Gastroesophageal sphincter (tissue), 3 donors: ENCODE results near the gene EGFR.

Experiments
- POLR2AphosphoS5 ChIP-seq: sonication (generic); formaldehyde crosslinking; IDR thresholded peaks from one replicate; pipeline ENCODE4 v1.6.1; 2017; ENCODE audit warnings: antibody characterized with exemption
- TF ChIP-seq, protein P1 (sequence below), 4 experiments: fragments of 200-600 bp in 2 of 4; fragments of 450-650 bp in 2 of 4; sonication (generic) in 1 of 4; IDR thresholded peaks; one replicate each; pipeline ENCODE4 v1.5.1; 2017 to 2019; ENCODE audit warnings: antibody characterized with exemption in 4 of 4, mild to moderate bottlenecking in 2 of 4, moderate library complexity in 2 of 4

DNA sequence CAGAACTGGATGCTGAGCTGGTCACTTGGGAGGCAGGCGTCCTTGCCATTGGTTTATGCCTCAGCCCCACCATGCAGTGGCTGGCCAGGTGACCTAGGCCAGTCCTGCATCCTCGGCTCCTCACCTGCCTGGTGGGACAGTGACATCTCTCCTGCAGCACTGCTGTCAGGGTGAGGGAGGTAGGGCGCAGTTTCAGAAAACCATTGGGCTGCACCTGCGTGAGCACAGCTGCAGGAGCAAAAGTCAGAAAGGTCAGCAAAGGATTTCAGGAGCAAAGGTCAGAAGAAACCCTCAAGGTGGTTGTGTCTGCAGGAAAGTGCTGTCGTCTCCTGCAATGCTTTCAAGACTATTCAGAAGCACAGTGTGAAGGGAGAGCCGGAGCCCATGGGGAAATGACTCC is 48.1 kb downstream of the EGFR start:
- TF ChIP-seq, protein P1, sequence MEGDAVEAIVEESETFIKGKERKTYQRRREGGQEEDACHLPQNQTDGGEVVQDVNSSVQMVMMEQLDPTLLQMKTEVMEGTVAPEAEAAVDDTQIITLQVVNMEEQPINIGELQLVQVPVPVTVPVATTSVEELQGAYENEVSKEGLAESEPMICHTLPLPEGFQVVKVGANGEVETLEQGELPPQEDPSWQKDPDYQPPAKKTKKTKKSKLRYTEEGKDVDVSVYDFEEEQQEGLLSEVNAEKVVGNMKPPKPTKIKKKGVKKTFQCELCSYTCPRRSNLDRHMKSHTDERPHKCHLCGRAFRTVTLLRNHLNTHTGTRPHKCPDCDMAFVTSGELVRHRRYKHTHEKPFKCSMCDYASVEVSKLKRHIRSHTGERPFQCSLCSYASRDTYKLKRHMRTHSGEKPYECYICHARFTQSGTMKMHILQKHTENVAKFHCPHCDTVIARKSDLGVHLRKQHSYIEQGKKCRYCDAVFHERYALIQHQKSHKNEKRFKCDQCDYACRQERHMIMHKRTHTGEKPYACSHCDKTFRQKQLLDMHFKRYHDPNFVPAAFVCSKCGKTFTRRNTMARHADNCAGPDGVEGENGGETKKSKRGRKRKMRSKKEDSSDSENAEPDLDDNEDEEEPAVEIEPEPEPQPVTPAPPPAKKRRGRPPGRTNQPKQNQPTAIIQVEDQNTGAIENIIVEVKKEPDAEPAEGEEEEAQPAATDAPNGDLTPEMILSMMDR (IDR thresholded peaks at IDR 0.05) = no peak
- TF ChIP-seq POLR2AphosphoS5 = no peak
